Stimulated activated CD4-positive, alpha-beta T cell treated with anti-CD3 and anti-CD28 coated beads, Interleukin-2, amount 100 ng/mL, for 4 hours (primary cell): Measurements from ENCODE around the gene SLC25A25.

Experiments
- DNase-seq: peaks from one replicate; pipeline ENCODE4 v3.0.0-alpha.2; 2020; ENCODE audit warnings: low read depth

The SLC25A25 gene

DNA sequence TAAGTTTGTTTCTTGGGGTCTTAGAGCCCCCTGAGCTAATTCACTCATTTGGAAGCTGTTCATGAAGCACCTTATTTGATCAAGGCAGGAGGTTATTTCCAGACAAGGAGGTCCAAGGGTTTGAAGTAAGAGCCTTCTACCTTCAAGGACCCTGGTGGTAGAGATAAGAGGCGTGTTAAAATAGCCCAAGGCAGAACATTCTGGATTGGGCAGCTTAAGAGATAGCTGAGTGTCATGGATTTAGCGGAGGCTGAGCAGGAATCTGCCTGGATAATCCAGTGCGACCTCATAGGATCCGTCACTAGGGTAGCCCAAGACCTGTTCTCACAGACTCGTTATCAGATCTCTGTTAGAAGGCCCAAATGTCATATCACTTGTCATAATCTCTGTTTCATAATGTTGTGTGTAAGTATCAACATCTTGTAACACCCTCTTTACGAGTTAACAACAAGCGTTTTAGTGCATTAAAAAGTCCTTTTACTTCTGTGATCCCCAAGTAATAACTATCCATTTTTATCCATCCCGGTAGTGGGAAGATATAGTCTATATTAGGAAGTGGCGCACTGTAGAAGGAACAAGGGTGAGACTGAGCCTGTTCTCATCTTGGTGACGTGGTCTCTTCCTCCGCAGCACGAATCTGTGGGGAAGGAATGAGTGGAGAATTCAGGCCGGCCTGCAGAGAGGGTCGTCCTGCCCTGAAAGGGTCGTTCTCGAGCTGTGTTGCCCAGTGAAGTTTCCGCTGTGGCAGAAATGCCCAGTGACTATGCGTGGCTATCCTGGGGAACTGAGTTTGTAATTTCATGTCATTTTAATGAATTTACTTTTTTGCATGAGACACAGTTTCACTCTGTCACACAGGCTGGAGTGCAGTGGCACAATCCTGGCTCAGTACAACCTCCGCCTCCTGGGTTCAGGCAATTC lies 28.8 kb downstream of the SLC25A25 start:
- DNase-seq, result no peak

DNA sequence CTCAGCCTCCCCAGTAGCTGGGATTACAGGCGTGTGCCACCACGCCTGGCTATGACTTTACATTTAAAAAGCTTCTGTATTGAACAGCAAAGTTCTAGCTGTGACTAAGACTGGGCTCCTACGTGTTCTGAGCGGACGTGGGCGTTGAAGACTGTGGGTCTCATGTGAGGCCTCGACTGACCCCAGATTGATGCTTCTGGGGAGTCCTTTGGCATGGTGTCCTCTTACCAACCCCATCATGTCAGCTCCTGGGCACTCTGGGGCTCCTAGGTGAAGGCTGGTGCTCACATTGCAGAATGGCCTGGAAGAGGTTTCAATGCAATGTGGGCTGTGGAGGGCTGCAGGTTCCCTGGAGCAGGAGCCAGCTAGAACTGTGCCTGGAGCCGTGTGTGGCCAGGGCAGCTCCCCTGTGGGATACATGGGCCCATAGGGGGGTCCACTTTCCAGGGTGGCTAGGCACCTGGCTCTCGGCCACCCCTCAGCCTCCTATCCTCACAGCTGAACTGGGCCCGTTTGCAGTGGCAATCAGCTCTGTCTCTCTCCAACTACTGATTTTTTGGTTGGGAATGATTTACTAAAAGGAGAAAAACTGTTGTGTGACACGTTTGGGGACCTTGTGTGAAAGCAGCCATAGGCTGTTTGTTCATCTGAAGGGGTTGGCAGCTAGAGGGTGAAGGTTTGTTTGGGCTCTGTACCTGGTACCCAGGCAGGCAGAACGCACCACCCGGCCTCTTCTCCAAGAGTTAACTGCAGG lies 29.7 kb downstream of the SLC25A25 start:
- DNase-seq, result no peak

DNA sequence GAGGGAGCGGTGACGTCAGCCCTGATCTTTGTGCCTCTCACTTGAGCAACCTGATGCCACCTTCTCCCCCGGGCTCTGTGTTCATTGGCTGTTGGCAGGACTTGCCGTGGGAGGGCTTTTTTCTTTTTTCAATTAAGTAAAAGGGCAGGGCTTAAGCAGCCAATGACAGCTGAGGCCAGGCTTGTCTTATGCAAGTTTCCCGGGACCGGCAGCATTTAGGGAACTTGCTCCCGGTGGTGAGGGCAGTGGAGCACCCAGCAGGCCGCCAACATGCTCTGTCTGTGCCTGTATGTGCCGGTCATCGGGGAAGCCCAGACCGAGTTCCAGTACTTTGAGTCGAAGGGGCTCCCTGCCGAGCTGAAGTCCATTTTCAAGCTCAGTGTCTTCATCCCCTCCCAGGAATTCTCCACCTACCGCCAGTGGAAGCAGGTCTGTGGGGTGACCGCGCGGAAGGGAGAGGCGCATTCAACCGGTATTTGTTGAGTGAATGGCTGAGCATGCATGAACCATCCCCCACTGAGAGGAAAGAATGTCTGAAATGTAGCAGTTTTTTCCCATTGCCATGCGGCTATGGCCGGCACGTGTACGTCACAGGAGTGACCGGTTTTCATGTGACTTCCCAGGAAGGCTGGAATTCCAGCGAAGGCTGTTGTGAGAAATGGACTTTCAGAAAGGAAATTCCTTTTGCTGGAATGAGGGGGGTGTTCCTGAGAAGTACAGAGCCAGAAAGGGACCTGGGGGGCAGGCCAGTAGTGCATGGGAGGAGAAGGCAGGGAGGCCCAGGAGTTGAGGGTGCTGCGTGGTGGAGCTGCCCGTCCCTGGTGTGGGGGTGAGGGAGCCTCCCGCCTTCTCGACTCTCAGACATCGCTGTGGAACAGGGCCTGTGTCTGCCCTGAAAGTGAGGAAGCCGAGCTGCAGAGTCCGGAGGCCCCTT lies 30.5 kb downstream of the SLC25A25 start:
- DNase-seq, result peak; percentile 64

DNA sequence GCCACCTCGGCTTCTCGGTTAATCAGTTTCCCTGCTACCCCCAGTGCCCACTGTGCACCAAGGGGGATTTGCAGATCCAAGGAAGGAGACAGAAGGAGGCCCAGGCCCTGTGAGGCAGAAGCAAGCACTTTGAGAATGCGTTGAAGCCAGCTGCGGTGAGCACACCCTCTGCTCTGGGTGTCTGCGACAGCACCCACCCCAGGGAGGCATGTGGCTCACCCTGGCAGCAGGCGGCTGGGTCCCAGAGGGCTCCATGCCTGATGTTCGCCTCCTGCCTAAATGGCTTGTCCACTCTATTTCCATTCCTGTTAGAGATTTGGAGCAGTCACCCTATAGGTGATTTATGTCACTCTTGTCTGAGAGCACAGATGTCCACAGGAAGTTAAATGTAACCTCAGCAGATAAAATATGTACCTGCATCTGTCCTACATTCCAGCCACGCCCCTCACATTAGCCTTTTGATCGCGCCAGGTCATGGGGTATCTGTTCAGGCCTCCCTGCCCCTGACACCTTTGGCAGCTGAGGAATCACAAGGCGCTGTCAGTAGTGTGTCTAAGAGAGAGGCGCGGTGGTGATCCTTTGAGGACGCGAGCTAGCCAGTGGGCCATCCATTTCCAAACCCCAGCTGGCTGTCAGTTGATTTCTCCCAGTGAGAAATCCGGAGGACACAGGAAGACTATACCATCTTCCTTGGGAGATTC lies 31.3 kb downstream of the SLC25A25 start:
- no peak for DNase-seq

DNA sequence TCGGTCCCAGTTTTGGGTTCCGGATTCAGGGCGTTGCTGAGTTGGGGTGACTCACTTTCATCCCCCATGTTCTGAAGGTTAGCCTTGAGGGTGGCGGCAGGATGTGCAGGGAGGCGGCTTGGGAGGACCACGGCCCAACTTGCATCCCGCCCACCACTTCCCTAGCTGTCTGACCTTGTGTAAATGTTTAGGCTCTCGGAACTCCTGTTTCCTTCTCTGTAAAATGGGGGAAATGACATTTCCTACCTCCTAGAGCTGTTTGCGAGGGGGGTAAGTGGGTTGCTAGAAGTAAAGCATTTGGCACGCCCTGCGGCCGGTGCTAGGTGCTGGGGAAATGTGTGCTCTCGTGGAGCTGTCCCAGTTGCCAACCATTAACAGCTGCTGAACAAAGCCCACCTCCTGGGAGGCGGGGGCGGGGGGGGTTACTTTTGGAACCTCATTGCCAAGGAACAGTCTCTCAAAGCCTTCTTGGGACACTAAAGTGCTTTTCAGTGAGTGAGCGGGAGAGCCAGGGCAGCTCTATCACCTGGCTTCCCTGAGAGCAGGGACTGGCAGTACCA lies 32.0 kb downstream of the SLC25A25 start:
- no peak for DNase-seq

DNA sequence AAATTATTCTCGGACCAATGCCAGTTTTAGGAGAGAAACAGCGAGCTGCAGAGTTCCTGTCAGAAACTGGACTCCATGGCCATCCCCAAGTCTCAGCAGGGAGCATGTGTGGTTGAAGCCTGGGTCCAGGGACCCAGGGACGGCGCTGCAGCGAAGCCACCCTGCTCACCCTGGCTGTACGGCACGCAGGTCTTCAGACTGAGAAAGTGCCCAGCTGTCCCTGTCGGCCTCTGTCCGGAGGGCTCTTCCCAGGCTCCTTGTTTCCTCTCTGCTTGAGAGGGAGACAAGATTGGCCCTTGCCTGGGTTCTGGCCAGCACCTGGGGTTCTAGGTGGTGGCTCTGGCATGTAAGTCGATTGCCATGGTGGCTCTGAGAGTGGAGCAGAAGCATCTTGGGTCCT lies 32.5 kb downstream of the SLC25A25 start:
- no peak for DNase-seq

DNA sequence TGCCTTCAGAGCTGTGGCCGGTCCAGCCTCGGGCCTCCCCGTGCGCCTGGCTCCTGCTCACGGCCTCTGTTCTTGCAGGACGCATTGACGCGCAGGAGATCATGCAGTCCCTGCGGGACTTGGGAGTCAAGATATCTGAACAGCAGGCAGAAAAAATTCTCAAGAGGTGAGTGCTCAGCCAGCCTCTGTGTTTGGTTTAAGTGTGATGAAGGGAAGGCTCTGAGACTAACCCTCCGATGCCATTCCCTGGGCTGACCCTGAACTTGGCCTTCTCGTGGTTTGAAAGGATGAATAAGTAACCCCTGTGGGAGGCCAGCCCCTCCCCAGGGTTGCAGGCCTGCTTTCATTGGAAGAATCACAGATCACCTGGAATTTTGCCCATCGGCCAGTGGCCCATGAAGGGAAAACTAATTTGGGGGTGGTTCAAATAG lies 33.2 kb downstream of the SLC25A25 start:
- no peak for DNase-seq

DNA sequence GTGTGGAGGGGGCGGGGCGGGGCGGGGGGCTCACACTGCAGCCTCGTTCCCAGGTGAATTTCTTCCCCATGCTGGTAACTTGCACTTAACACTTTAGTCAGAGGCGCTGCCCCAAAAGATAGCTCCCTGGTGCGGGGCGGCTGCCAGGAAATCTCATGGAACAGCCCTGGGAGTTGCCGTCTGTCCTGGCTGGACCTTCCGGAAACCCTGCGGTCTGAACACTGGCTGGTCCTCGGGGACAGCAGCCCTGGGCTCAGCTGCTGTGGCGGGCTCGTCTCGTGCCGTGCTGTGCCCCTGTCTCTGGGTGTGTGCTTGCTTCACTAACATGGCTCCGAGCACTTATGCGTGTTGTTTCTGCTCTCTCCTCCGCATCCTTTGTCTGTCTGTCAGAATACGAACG lies 33.7 kb downstream of the SLC25A25 start:
- DNase-seq, result no peak

DNA sequence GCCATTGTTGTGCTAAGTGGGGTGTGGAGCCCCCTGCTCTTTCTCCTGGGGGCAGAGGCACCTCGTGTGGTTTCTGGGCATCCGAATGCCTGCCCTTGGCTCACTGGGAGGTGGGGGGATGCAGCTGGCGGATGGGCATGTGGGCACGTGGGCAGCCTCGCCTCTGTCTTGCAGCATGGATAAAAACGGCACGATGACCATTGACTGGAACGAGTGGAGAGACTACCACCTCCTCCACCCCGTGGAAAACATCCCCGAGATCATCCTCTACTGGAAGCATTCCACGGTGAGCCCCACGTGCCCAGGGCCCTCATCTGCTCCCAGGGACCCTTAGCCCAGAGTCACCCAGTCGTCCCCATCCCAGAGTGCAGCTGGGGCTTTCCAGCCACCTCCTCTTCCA lies 34.2 kb downstream of the SLC25A25 start:
- DNase-seq, result no peak

DNA sequence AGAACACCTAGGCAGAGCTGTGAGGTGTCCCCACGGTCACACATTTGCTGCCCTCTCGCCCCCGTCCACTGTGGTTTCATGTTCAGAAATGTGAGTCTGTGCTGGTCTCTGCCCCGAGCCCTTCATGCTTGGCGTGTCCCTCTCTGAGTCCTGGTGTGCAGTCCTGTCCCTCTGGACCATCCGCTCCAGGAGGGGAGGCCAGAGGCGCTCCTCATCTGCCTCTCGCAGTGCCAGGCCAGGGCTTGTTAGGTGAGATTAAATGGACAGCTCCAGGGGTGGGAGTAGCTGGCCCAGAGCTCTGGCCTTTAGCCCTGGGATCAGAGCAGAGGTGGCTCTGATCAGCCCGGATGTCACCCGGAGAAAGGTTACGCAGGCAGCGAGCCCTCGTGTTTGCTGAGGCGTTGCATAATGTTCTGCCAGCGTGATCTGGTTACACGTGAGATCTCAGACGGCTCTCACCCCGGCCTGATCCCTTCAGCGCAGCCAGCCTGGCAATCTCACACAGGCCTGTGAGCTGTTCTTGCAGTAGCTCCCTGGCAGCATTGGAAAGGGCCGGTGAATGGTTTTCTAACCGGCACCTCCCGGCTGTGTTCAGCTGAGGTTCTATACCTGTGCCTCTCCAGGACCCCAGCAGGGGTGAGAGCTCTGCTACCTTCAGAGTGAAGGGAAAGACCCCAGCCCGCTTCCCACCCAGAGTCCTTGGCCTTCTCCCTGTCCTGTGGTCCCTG lies 35.0 kb downstream of the SLC25A25 start:
- no peak for DNase-seq

DNA sequence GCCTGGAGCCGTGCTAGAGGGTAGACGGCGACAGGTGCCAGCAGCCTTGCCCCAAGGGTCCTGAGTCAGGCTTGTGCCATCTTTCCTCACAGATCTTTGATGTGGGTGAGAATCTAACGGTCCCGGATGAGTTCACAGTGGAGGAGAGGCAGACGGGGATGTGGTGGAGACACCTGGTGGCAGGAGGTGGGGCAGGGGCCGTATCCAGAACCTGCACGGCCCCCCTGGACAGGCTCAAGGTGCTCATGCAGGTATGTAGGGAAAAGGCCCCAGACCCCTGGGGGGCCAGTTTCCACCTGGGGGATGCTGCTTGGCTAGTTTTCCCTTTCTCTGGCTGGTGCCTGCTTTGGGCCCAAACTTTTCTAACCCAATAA lies 35.5 kb downstream of the SLC25A25 start:
- no peak for DNase-seq

DNA sequence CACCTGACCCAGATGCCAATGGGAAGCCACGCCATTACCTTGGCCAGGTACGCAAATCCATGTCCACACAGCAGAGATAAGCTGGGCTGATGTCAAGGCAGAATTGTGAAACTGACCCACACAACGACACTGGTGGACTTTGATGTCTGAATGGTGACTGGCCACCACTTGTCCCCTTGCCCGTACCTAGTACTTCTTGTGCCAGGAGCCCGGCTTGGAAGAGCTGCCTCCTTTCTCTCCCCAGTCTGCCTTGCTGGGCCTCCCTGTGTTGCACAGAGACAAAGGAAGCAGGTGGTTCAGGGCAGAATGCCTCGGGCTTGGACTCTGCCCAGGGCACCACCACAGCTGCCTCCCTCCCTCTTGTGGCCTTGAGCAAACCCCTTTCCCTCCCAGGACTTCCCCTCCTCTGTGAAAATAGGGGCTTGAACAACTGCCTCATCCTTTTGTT lies 36.2 kb downstream of the SLC25A25 start:
- no peak for DNase-seq

DNA sequence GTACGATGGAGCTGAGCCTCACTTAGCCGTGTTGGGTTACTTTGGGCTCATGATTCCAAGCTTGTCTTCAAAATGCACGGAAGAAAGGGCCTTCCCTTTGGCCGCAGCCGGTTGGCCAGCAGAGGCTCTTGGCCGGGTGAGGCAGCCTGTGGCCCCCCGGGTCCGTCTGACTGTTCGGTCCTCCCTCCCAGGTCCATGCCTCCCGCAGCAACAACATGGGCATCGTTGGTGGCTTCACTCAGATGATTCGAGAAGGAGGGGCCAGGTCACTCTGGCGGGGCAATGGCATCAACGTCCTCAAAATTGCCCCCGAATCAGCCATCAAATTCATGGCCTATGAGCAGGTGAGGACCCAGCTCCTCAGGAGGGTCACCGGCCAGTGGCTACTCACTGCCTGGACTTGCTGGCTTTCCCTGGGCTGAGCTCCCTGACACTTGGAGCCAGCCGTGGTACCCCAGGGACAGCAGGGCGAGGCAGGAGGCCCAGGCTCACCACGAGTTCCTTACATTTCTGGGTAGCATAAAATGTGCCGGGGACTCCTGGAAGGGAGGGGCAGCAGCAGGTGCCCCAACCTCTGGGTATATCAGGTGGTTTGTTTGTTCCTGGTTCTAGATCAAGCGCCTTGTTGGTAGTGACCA lies 37.6 kb downstream of the SLC25A25 start:
- no peak for DNase-seq

DNA sequence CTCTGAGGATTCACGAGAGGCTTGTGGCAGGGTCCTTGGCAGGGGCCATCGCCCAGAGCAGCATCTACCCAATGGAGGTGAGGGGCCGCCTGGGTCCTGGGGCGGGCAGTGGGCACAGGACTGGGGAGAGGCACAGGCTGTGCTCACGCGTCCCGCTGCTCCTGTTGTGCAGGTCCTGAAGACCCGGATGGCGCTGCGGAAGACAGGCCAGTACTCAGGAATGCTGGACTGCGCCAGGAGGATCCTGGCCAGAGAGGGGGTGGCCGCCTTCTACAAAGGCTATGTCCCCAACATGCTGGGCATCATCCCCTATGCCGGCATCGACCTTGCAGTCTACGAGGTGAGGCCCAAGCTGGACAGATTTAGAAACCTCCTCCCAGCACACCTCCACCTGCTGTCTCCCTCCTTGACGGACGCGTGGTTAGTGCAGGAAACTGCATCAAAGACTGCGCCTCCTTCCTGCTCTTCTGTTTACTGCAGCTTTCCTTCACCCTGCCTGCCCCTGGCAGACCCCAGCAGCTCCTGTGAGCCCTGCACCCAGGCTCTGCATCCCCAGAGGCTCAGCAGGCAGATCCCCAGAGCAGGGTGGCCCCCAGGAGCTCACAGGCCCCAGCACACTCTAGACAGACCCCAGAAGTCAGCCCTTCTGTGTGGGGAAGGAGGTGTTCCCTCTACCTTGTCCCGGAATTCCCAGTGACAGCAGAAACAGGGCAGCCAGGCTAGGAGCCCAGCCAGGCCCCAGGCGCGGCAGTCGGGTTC lies 38.3 kb downstream of the SLC25A25 start:
- no peak for DNase-seq

DNA sequence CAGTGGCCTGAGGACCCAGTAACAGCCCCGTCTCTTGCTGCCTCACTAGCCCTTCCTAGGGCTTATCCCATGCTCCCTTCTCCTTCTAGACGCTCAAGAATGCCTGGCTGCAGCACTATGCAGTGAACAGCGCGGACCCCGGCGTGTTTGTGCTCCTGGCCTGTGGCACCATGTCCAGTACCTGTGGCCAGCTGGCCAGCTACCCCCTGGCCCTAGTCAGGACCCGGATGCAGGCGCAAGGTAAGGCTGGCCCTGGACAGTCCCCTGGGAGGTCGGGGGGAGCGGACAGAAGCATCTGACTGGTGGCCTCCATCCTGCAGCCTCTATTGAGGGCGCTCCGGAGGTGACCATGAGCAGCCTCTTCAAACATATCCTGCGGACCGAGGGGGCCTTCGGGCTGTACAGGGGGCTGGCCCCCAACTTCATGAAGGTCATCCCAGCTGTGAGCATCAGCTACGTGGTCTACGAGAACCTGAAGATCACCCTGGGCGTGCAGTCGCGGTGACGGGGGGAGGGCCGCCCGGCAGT lies 39.0 kb downstream of the SLC25A25 start:
- no peak for DNase-seq

DNA sequence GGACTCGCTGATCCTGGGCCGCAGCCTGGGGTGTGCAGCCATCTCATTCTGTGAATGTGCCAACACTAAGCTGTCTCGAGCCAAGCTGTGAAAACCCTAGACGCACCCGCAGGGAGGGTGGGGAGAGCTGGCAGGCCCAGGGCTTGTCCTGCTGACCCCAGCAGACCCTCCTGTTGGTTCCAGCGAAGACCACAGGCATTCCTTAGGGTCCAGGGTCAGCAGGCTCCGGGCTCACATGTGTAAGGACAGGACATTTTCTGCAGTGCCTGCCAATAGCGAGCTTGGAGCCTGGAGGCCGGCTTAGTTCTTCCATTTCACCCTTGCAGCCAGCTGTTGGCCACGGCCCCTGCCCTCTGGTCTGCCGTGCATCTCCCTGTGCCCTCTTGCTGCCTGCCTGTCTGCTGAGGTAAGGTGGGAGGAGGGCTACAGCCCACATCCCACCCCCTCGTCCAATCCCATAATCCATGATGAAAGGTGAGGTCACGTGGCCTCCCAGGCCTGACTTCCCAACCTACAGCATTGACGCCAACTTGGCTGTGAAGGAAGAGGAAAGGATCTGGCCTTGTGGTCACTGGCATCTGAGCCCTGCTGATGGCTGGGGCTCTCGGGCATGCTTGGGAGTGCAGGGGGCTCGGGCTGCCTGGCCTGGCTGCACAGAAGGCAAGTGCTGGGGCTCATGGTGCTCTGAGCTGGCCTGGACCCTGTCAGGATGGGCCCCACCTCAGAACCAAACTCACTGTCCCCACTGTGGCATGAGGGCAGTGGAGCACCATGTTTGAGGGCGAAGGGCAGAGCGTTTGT lies 39.6 kb downstream of the SLC25A25 start:
- DNase-seq, result no peak

DNA sequence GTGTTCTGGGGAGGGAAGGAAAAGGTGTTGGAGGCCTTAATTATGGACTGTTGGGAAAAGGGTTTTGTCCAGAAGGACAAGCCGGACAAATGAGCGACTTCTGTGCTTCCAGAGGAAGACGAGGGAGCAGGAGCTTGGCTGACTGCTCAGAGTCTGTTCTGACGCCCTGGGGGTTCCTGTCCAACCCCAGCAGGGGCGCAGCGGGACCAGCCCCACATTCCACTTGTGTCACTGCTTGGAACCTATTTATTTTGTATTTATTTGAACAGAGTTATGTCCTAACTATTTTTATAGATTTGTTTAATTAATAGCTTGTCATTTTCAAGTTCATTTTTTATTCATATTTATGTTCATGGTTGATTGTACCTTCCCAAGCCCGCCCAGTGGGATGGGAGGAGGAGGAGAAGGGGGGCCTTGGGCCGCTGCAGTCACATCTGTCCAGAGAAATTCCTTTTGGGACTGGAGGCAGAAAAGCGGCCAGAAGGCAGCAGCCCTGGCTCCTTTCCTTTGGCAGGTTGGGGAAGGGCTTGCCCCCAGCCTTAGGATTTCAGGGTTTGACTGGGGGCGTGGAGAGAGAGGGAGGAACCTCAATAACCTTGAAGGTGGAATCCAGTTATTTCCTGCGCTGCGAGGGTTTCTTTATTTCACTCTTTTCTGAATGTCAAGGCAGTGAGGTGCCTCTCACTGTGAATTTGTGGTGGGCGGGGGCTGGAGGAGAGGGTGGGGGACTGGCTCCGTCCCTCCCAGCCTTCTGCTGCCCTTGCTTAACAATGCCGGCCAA lies 40.4 kb downstream of the SLC25A25 start:
- DNase-seq, result no peak
